Inferior parietal cortex (tissue), 1 donor: ENCODE results near the gene OSGEP.
A peak's percentile ranks its signal among the peaks of the same experiment; 100 is the strongest.
"Not testable (repeated sequence)": the region's sequence is repeated elsewhere in the genome, so short reads cannot be mapped to it uniquely, and the experiment has no call there.

Experiments
- DNase-seq: peaks from one replicate; pipeline ENCODE4 v3.0.0-alpha.2; 2016; ENCODE audit errors: extremely low spot score

OSGEP gene

GRCh38 chr14:20469890-20470602 is 15.4 kb upstream of the OSGEP start:
- DNase-seq = peak; percentile 39

DNA sequence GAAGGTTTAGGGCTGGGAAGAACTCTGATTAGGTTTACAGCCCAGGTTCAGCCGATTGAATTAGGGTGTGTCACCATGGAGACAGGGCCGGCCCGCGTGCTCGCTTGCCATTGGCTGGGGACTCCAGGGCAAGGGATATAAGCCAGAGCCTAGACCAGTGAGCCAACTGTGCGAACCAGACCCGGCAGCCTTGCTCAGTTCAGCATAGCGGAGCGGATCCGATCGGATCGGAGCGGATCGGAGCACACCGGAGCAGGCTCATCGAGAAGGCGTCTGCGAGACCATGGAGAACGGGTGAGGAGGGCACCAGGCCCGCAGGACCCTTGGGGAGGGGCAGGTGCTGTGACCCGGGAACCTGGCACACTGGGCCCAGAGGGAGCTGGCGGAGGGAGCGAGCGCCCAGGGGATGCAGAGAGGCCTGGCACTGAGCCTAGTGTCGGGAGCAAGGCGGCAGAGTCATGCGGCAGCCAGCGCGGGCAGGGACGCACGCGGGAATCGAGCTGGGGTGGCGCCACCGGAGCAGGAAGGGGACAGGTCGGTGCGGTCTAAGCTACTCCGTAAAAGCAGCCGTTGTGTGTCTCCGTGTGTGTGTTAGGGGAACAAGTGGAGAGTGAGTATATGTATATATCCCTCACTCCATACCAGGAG is 14.8 kb upstream of the OSGEP start, which contains the start of gene PNP:
TSS of gene PNP (plus strand) at position 165 of the 648 bp plus-strand sequence. CDS start at position 284, 119 bp downstream.
- DNase-seq = peak; percentile 73

GRCh38 chr14:20468764-20469241 is 14.2 kb upstream of the OSGEP start:
- no peak for DNase-seq

- DNase-seq = peak; percentile 100
Measured at GRCh38 chr14:20461225-20462141, 6.9 kb upstream of the OSGEP start, which contains the start of gene PIP4P1. TSS of gene PIP4P1 (minus strand) at chr14:20461434. CDS start at chr14:20461325, 109 bp downstream.

DNA sequence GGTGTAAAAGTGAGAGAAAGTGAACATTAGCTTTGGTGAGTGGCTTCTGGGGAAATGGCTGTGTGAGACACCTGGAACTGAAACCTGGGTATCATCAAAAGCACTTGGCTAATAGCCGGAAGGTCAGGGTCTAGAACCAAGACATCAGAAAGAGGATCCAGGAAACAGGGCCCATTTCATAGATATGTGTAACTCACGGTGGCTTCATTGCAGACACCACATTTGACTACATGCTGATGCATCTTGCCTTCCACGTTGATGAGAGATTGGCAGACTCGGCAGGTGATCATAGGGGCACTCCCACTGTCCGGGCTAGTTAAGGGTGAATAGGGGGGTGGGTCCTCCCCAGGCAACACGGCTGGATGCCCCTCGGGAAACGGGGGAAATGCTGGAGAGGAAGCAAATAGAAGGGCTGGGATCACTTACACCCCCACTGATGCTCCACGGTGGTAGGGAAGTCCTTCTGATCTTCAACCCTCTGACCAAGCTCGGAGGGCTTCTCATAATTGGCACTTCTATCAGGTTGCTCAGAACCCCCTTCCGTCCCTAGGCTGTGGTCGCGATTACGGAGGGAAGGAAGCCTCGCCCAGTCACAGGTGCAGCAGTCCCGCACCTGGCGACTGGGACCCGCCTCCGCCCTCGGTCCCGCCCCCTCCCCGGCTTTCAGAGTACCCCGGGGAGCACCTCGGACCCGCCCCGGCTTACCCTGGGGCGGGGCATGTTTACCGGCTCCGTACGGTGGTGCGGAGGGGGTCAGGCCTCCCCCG is 6.0 kb upstream of the OSGEP start:
- no peak for DNase-seq

GRCh38 chr14:20458031-20458789 is 3.6 kb upstream of the OSGEP start:
- no peak for DNase-seq

- DNase-seq = no peak
Measured at GRCh38 chr14:20456971-20457370, 2.4 kb upstream of the OSGEP start.

DNA sequence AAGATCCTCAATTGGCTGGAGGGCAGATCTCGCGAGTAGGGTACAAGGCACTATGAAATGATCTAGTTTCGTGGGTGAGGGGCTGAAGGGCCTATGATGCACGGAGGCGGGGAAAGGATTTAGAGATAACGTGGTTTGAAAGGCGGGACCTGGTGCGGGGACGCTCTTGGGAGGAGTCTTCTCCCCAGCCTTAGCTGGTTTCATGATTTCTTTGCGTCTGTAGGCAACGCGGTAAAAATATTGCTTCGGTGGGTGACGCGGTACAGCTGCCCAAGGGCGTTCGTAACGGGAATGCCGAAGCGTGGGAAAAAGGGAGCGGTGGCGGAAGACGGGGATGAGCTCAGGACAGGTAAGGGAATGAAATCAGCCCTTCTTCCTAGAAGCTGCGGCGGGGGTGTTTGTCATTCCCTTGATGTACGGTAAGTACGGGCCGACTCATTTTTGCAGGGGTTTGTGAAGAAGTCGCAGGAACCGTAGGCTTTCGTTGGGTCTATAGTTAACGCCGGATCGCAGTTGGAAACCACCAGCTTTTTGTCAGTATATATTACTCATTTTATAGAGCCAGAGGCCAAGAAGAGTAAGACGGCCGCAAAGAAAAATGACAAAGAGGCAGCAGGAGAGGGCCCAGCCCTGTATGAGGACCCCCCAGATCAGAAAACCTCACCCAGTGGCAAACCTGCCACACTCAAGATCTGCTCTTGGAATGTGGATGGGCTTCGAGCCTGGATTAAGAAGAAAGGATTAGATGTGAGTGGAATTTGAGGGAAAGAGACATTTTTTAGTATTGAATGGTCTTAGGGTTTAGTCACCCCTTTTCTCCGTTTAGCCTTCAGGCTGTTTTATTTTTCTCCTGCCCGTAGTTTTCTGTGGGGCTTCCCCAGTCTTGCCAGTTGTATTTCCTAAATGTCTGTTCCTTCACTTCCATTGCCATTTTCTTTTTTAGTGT is 1.0 kb upstream of the OSGEP start:
- DNase-seq = no peak

DNA sequence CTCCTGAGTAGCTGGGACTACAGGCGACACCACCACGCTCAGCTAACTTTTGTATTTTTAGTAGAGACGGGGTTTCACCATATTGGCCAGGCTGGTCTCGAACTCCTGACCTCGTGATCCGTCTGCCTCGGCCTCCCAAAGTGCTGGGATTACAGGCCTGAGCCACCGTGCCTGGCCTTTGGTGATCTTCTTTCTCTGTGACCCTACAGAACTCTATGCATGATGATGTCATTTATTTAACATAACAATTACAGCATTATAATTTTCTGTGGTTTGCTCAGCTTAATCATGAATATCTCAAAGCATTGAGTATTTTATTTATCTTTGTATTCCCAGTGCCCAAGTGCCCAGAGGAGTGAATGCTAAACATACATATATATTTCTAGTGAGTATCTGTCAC is 1.8 kb downstream of the OSGEP start:
- DNase-seq = not testable (repeated sequence)

DNA sequence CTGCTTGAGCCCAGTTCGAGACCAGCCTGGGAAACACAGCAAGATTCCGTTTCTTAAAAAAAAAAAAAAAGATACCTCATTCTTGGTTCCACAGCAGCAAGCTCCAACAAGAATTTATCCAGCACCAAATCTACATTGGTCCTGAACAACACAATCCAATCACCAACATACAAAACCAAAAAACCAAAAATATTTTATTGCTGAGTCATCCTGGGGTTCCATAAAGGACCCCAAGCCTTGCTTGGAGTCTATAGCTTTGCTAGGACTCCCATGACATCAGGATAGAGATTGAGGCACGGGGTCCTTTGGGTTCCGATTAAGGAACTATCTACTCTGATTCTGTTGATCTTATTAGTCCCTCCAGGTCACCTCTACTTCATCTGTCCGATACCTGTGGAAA is 7.7 kb downstream of the OSGEP start:
- DNase-seq = no peak

DNA sequence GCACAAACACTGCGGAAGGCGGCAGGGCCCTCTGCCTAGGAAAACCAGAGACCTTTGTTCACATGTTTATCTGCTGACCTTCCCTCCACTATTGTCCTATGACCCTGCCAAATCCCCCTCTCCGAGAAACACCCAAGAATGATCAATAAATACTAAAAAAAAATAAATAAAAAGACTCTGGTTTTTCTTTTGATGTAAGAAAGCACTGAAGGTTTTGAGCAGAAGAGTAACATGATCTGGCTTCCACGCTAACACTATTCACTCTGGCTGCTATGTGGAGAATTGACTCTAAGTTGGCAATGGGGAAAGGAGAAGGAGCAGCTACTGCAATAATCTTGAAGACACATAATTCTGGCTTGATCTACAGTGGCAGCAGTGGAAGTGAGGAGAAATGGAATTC is 11.0 kb downstream of the OSGEP start:
- not testable (repeated sequence) for DNase-seq

GRCh38 chr14:20441461-20441860 is 13.2 kb downstream of the OSGEP start:
- DNase-seq = no peak

GRCh38 chr14:20440882-20441281 is 13.7 kb downstream of the OSGEP start:
- no peak for DNase-seq

GRCh38 chr14:20440465-20440864 is 14.1 kb downstream of the OSGEP start:
- no peak for DNase-seq

DNA sequence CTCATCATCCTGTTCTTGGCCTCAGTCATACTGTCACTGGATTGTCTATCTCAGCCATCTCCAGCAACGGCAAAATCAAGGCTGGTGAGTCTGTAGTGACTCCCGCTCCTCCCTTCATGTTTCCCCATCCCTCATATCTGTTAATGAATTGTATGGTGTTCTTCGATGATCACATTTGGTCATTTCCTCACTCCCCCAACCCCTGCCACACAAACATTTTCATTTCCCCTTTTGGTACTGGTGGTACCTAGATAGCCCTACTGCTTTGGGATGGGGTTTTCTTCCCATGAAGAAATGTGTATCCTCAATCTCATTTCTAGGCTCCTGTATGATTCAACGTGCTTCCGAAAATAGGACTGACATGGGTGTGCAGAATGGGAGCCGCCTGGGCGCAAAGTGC is 15.9 kb downstream of the OSGEP start:
- no peak for DNase-seq

GRCh38 chr14:20436363-20436755 is 18.3 kb downstream of the OSGEP start:
- no peak for DNase-seq

GRCh38 chr14:20435582-20436362 is 18.8 kb downstream of the OSGEP start, which contains the start of gene KLHL33:
TSS of gene KLHL33 (minus strand) at chr14:20436166. CDS start at chr14:20435811, 355 bp downstream.
- no peak for DNase-seq
